DOHH2 (cell line): Measurements from ENCODE around the gene ANXA7.
"Not testable (repeated sequence)": the region's sequence is repeated elsewhere in the genome, so short reads cannot be mapped to it uniquely, and the experiment has no call there.

Experiments
- H3F3A ChIP-seq: fragments of 200-600 bp; sonication (generic), shearing (Covaris generic); 2 replicates; pipeline ENCODE4 v1.6.0; 2016; ENCODE audit warnings: antibody characterized with exemption, mild to moderate bottlenecking; ENCODE audit not compliant: control insufficient read depth, insufficient read depth
- H3K27ac ChIP-seq: fragments of 200-600 bp; sonication (generic); 2 replicates; pipeline ENCODE4 v1.5.1; 2014; ENCODE audit warnings: low read depth, mild to moderate bottlenecking, low read length, moderate library complexity
- H3K27me3 ChIP-seq: fragments of 200-600 bp; sonication (generic); 2 replicates; pipeline ENCODE4 v1.6.1; 2014; ENCODE audit warnings: mild to moderate bottlenecking, low read length, mixed read lengths; ENCODE audit not compliant: control insufficient read depth
- H3K36me3 ChIP-seq: fragments of 200-600 bp; sonication (generic); 2 replicates; pipeline ENCODE4 v1.6.1; 2014; ENCODE audit warnings: mild to moderate bottlenecking, low read length, moderate library complexity, mixed read lengths; ENCODE audit not compliant: control insufficient read depth
- H3K4me1 ChIP-seq: fragments of 200-600 bp; sonication (generic); 2 replicates; pipeline ENCODE4 v1.6.1; 2014; ENCODE audit warnings: mild to moderate bottlenecking, low read length, mixed read lengths; ENCODE audit not compliant: control insufficient read depth
- H3K4me2 ChIP-seq: fragments of 200-600 bp; sonication (generic); 2 replicates; pipeline ENCODE4 v1.6.0; 2014; ENCODE audit warnings: mild to moderate bottlenecking, low read length, moderate library complexity
- H3K4me3 ChIP-seq: fragments of 200-600 bp; sonication (generic); 2 replicates; pipeline ENCODE4 v1.5.1; 2014; ENCODE audit warnings: mild to moderate bottlenecking, low read length, mixed read lengths
- H3K79me2 ChIP-seq: fragments of 200-600 bp; sonication (generic); 2 replicates; pipeline ENCODE4 v1.6.1; 2014; ENCODE audit warnings: mild to moderate bottlenecking, low read length, mixed read lengths; ENCODE audit not compliant: control insufficient read depth
- H3K9me2 ChIP-seq: fragments of 200-600 bp; sonication (generic); replicated peaks from 2 replicates; pipeline ENCODE4 v1.6.1; 2014; ENCODE audit warnings: mild to moderate bottlenecking, low read length, mixed read lengths; ENCODE audit not compliant: control insufficient read depth
- H3K9me3 ChIP-seq: fragments of 200-600 bp; sonication (generic); 2 replicates; pipeline ENCODE4 v1.6.1; 2014; ENCODE audit warnings: antibody characterized with exemption, low read length, mixed read lengths; ENCODE audit not compliant: control insufficient read depth, insufficient read depth
- H4K20me1 ChIP-seq: fragments of 200-600 bp; sonication (generic); 2 replicates; pipeline ENCODE4 v1.6.0; 2014; ENCODE audit warnings: low read depth, mild to moderate bottlenecking, antibody characterized with exemption, low read length, moderate library complexity; ENCODE audit not compliant: control insufficient read depth, insufficient read depth
- CTCF ChIP-seq: fragments of 200-600 bp; sonication (generic); IDR thresholded peaks from one replicate; pipeline ENCODE4 v1.5.1; 2014; ENCODE audit warnings: antibody characterized with exemption, mild to moderate bottlenecking, low read depth, low read length; ENCODE audit not compliant: poor library complexity, severe bottlenecking
- EZH2phosphoT487 ChIP-seq: fragments of 200-600 bp; sonication (generic); IDR thresholded peaks from 2 replicates; pipeline ENCODE4 v1.6.1; 2017; ENCODE audit warnings: borderline replicate concordance, mild to moderate bottlenecking, antibody characterized with exemption, low read length, moderate library complexity, mixed read lengths

Gene ANXA7

GRCh38 chr10:73332379-73332778 is 81.5 kb downstream of the ANXA7 start:
- no peaks in the 10 kb centered on the region for H3K9me3 ChIP-seq
- H3K27me3 ChIP-seq, result peaks cover 12% of the 10 kb centered on the region
- no peak for TF ChIP-seq CTCF
- no peak for TF ChIP-seq EZH2phosphoT487
- H3K4me1 ChIP-seq, result no peaks in the 10 kb centered on the region
- H3K4me2 ChIP-seq, result no peak overlapping the region
- H4K20me1 ChIP-seq, result no peaks in the 10 kb centered on the region
- no peaks in the 10 kb centered on the region for H3K36me3 ChIP-seq
- H3K9me2 ChIP-seq, result no peaks in the 10 kb centered on the region
- H3F3A ChIP-seq, result no peaks in the 10 kb centered on the region
- H3K4me3 ChIP-seq, result no peak overlapping the region
- no peaks in the 10 kb centered on the region for H3K79me2 ChIP-seq
- H3K27ac ChIP-seq, result no peak overlapping the region

- H3K27ac ChIP-seq, H3K4me1 ChIP-seq, H3F3A ChIP-seq, H3K4me3 ChIP-seq, H3K4me2 ChIP-seq, H4K20me1 ChIP-seq, H3K36me3 ChIP-seq, H3K79me2 ChIP-seq, H3K9me3 ChIP-seq, H3K9me2 ChIP-seq: not testable (repeated sequence)
- H3K27me3 ChIP-seq, result peaks cover 12% of the 10 kb centered on the region
Observed at GRCh38 chr10:73328523-73328922, 85.3 kb downstream of the ANXA7 start.

- H3K4me2 ChIP-seq, H4K20me1 ChIP-seq, H3K9me2 ChIP-seq, H3F3A ChIP-seq, H3K27me3 ChIP-seq, H3K4me3 ChIP-seq, H3K27ac ChIP-seq, H3K79me2 ChIP-seq, H3K36me3 ChIP-seq, H3K9me3 ChIP-seq, H3K4me1 ChIP-seq: not testable (repeated sequence)
Observed at GRCh38 chr10:73325290-73325689, 88.6 kb downstream of the ANXA7 start.
